ENCODE measurements around the gene ZEB1. TPM values are rescaled to one million over a fixed set of nuclear protein-coding genes. Genes with fewer than 3 reads are reported as not detected.

The ZEB1 gene
- total and polyA plus RNA-seq, 2 donors from 2014 or later = 5.5 to 43.0 TPM

DNA sequence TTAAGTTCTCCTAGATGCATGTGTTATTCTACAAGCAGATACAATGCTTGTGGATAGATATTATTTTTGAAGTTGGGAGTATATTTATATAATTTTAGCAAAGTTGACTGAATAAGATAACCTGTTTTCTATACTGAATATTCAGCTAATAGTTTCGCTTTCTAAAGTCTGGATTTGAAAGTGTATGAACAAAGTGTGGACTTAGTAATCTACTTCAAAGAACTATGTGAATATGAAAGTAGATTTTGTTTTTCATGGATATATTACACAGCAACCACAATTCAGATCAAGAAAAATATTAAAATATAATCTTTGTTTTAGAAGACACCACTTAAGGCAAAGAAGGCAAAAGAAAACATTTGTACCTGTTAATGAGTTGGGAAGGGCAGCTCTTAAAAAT, 78.8 kb downstream of the ZEB1 start:
- TF ChIP-seq, protein P1, sequence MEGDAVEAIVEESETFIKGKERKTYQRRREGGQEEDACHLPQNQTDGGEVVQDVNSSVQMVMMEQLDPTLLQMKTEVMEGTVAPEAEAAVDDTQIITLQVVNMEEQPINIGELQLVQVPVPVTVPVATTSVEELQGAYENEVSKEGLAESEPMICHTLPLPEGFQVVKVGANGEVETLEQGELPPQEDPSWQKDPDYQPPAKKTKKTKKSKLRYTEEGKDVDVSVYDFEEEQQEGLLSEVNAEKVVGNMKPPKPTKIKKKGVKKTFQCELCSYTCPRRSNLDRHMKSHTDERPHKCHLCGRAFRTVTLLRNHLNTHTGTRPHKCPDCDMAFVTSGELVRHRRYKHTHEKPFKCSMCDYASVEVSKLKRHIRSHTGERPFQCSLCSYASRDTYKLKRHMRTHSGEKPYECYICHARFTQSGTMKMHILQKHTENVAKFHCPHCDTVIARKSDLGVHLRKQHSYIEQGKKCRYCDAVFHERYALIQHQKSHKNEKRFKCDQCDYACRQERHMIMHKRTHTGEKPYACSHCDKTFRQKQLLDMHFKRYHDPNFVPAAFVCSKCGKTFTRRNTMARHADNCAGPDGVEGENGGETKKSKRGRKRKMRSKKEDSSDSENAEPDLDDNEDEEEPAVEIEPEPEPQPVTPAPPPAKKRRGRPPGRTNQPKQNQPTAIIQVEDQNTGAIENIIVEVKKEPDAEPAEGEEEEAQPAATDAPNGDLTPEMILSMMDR (IDR thresholded peaks at IDR 0.05; ENCODE audit: borderline replicate concordance, extremely low read depth, insufficient read depth) = no peak
- H3K9me3 ChIP-seq (ENCODE audit: control insufficient read depth in 2 of 3, insufficient read depth in 1 of 3, low read length in 3 of 3) = no peaks in the 10 kb centered on the region
- DNase-seq = no peak
- no peak overlapping the region for H3K4me3 ChIP-seq (ENCODE audit: low read length in 3 of 3)
- intact Hi-C loops (cut with DNase I) = no loop called here
- no peaks in the 10 kb centered on the region for H3K27me3 ChIP-seq (ENCODE audit: control insufficient read depth, insufficient read depth, low read length)
- H3K27ac ChIP-seq (ENCODE audit: low read depth in 2 of 2, low read length in 2 of 2) = no peak overlapping the region
- no peaks in the 10 kb centered on the region for H3K4me1 ChIP-seq (ENCODE audit: control insufficient read depth in 2 of 3, insufficient read depth in 2 of 3, low read depth in 1 of 3, low read length in 3 of 3)
- H3K9ac ChIP-seq (ENCODE audit: low read length in 3 of 3) = no peak overlapping the region
- no peaks in the 10 kb centered on the region for H3K36me3 ChIP-seq (ENCODE audit: control insufficient read depth in 2 of 3, insufficient read depth in 3 of 3, low read length in 3 of 3)
- no peak for FAIRE-seq

DNA sequence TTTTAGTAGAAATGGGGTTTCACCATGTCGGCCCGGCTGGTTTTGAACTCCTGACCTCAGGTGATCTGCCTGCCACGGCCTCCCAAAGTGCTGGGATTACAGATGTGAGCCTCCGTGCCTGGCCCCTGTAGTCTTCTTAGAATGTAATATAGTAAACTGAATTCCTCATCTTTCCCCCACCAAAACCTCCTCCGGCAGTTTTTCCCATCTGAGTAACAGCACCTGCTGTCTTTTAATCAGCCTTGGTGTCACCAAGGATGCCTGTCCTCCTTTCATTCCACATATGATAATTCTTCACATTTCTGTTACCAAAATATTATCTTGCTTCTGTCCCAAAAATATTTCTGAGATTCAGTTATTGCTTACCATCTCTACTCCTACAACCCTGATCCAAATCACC, 80.2 kb downstream of the ZEB1 start:
- DNase-seq (no peak), FAIRE-seq (no peak)
- no peaks in the 10 kb centered on the region for H3K9me3 ChIP-seq (ENCODE audit: control insufficient read depth in 2 of 3, insufficient read depth in 1 of 3, low read length in 3 of 3)
- intact Hi-C loops (cut with DNase I) = no loop called here
- H3K27me3 ChIP-seq (ENCODE audit: control insufficient read depth, insufficient read depth, low read length) = no peaks in the 10 kb centered on the region
- TF ChIP-seq, protein P1 (IDR thresholded peaks at IDR 0.05; ENCODE audit: borderline replicate concordance, extremely low read depth, insufficient read depth) = no peak
- H3K36me3 ChIP-seq (ENCODE audit: control insufficient read depth in 2 of 3, insufficient read depth in 3 of 3, low read length in 3 of 3) = no peaks in the 10 kb centered on the region
- no peaks in the 10 kb centered on the region for H3K4me1 ChIP-seq (ENCODE audit: control insufficient read depth in 2 of 3, insufficient read depth in 2 of 3, low read depth in 1 of 3, low read length in 3 of 3)
- H3K4me3 ChIP-seq (ENCODE audit: low read length in 3 of 3) = no peak overlapping the region
- H3K27ac ChIP-seq (ENCODE audit: low read depth in 2 of 2, low read length in 2 of 2) = no peak overlapping the region
- no peak overlapping the region for H3K9ac ChIP-seq (ENCODE audit: low read length in 3 of 3)

DNA sequence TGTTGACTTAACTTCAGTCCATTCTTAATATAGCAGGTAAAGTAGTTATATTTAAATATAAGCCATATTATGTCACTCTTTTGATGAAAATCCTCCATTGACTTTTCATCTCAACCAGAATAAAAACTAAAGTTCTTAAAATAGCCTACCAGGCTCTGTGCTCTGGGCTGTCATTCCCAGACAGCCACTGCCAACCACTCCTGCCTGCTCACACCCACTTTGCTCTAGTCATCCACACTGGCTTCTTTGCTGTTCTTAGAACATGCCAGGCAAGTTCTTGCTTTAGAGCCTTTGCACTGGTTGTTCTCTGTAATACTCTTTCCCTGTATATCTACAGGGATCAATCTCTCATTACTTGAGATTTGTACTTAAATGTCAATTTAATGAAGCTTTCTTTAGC, 80.6 kb downstream of the ZEB1 start:
- Histone ChIP-seq H3K27ac (ENCODE audit: low read depth in 2 of 2, low read length in 2 of 2) (no peak overlapping the region), H3K4me3 (ENCODE audit: low read length in 3 of 3) (no peak overlapping the region), H3K9me3 (ENCODE audit: control insufficient read depth in 2 of 3, insufficient read depth in 1 of 3, low read length in 3 of 3) (no peaks in the 10 kb centered on the region), H3K36me3 (ENCODE audit: control insufficient read depth in 2 of 3, insufficient read depth in 3 of 3, low read length in 3 of 3) (no peaks in the 10 kb centered on the region), H3K9ac (ENCODE audit: low read length in 3 of 3) (no peak overlapping the region), H3K4me1 (ENCODE audit: control insufficient read depth in 2 of 3, insufficient read depth in 2 of 3, low read depth in 1 of 3, low read length in 3 of 3) (no peaks in the 10 kb centered on the region), H3K27me3 (ENCODE audit: control insufficient read depth, insufficient read depth, low read length) (no peaks in the 10 kb centered on the region)
- DNase-seq (no peak), FAIRE-seq (no peak)
- TF ChIP-seq, protein P1 (IDR thresholded peaks at IDR 0.05; ENCODE audit: borderline replicate concordance, extremely low read depth, insufficient read depth) = no peak
- intact Hi-C loops (cut with DNase I) = no loop called here

DNA sequence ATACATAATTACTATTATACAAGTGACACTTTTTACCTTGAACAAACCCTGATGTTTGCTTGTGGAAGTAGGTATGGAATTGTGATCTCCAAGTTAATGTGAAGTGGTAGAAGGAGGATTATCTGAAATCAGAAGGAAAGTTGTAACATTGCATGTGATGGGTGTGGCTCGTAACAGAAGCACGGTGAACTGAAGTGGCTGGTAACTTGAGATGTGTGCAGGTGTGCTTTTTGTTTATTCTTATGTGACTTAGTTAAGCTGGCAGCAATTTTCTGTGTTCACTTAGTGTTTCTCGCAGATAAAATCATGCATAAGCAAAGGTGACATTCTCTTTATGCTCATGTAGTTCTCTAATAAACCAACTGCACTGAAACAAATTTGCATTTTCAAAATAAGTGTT, 82.3 kb downstream of the ZEB1 start:
- TF ChIP-seq, protein P1 (IDR thresholded peaks at IDR 0.05; ENCODE audit: borderline replicate concordance, extremely low read depth, insufficient read depth) = no peak
- H3K27me3 ChIP-seq (ENCODE audit: control insufficient read depth, insufficient read depth, low read length) = no peaks in the 10 kb centered on the region
- DNase-seq (no peak), FAIRE-seq (no peak)
- intact Hi-C loops (cut with DNase I) = no loop called here
- H3K27ac ChIP-seq (ENCODE audit: low read depth in 2 of 2, low read length in 2 of 2) = no peak overlapping the region
- no peaks in the 10 kb centered on the region for H3K9me3 ChIP-seq (ENCODE audit: control insufficient read depth in 2 of 3, insufficient read depth in 1 of 3, low read length in 3 of 3)
- H3K9ac ChIP-seq (ENCODE audit: low read length in 3 of 3) = no peak overlapping the region
- no peaks in the 10 kb centered on the region for H3K4me1 ChIP-seq (ENCODE audit: control insufficient read depth in 2 of 3, insufficient read depth in 2 of 3, low read depth in 1 of 3, low read length in 3 of 3)
- H3K36me3 ChIP-seq (ENCODE audit: control insufficient read depth in 2 of 3, insufficient read depth in 3 of 3, low read length in 3 of 3) = no peaks in the 10 kb centered on the region
- no peak overlapping the region for H3K4me3 ChIP-seq (ENCODE audit: low read length in 3 of 3)
